Gastroesophageal sphincter (tissue), 3 donors: ENCODE results near the gene EPHB2.

Source experiments
- CTCF ChIP-seq, 4 experiments: fragments of 200-600 bp in 2 of 4; fragments of 450-650 bp in 2 of 4; sonication (generic) in 1 of 4; IDR thresholded peaks; one replicate each; pipeline ENCODE4 v1.5.1; 2017 to 2019; ENCODE audit warnings: antibody characterized with exemption in 4 of 4, mild to moderate bottlenecking in 2 of 4, moderate library complexity in 2 of 4
- EP300 ChIP-seq: sonication (generic); formaldehyde crosslinking; IDR thresholded peaks from one replicate; pipeline ENCODE4 v1.6.1; 2017; ENCODE audit warnings: antibody characterized with exemption, mild to moderate bottlenecking

- TF ChIP-seq CTCF (IDR thresholded peaks at IDR 0.05) (no peak), EP300 (no peak)
Observed at GRCh38 chr1:22769932-22770331, 59.3 kb downstream of the EPHB2 start.
